ENCODE measurements around the gene ADORA1.

ADORA1 gene

DNA sequence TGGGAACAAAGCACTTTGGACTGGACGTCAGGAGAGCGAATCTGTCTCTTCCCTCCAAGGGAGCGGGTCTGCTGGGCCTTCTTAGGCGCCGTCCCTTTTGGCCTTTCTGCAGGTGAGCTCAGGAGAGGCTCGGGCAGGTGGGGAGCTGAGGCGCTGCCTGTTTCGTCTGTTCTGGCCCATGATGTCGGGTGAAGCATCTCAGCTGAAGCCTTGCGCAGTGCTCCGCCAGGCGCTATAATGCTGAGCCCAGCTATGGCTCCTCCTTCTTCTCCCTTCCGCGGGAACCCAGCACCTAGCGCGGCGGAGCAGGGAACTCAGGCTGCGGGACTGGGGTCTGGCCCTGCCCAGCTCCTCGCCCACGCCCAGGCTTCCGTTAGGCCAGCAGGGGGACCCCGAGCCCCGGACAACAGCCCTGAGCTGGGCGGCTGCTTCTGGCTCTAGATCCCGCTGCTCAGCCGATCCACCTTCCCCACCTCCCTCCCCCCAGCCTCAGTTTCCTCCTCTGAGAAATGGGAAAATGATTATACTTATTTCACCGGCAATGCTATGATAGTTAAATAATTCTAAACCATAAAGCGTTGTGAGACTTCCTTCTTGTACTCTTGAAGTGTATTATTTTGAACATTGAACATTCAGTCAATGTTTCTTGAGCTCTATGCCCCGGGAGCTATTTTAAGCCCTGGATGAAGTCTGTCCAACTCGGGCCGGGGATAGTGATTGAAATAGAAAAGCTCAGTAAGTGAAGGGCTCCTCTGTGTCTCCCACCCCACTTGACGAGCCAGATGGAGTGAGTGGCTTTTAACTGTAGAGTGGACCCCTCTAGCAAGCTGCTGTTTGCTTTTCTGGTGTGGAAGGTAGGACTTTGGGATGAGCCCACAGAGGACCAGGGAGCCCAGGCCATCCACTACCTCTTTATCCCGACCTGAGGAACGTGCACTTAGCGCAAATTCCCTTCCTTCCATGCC lies 9.6 kb upstream of the ADORA1 start:
- FAIRE-seq (peak; percentile 35), DNase-seq (ENCODE audit: insufficient read length, low spot score) (peak; percentile 75)
- TF ChIP-seq POLR2AphosphoS5 (IDR thresholded peaks at IDR 0.05; ENCODE audit: low read depth, low read length): no peak
- no peak for TF ChIP-seq SPI1 (IDR thresholded peaks at IDR 0.05; ENCODE audit: low read depth, low read length)
- TF ChIP-seq POU2F2 (IDR thresholded peaks at IDR 0.05; ENCODE audit: low read depth, low read length): no peak
- no peak for TF ChIP-seq TAF1 (IDR thresholded peaks at IDR 0.05; ENCODE audit: low read depth, low read length)
- TF ChIP-seq PAX5 (IDR thresholded peaks at IDR 0.05; ENCODE audit: insufficient read depth, low read length, severe bottlenecking): no peak
- TF ChIP-seq POLR2A (IDR thresholded peaks at IDR 0.05; ENCODE audit: low read depth, low read length): no peak

DNA sequence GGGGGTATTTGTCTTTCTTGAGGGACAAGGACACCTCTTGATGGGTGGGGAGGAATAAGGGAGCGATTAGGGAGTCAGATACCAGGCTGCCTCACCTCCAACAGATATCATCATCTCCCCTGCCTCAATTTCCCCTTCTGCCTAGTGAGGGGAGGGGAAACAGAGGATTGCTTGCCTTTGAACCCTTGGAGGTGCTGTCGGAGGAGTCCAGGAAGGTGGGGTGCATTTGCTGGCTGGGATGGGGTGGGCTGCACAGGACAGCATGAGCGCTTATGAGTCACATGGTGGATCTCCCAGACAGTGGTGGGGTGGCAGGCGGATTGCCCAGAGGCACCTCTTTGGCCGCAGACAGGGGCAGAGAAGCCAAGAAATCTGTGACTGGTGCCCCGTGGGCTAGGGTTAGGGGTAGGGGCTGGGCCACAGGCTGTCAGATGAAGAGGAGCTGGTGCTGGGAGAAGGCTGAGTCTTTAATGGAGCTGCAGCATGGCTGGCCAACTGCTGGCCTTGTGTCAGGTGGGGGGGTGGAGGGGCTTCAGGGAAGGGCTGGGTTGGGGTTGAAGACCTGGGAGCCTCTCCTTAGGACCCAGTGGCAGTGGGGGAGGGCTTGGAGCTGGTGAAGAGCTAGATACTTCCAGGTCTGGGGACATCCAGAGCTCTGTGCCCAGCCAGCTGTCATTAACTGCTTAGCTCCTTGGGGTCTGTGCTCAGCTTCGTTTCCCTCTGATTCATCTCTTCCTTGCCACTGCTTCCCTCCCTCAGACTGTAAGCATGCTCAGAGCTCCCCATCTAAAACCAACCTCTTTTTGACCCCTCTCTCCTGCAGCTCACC lies 7.0 kb upstream of the ADORA1 start:
- no peak for TF ChIP-seq POLR2AphosphoS5 (IDR thresholded peaks at IDR 0.05; ENCODE audit: low read depth, low read length)
- no peak for TF ChIP-seq TAF1 (IDR thresholded peaks at IDR 0.05; ENCODE audit: low read depth, low read length)
- TF ChIP-seq PAX5 (IDR thresholded peaks at IDR 0.05; ENCODE audit: insufficient read depth, low read length, severe bottlenecking): no peak
- no peak for TF ChIP-seq POLR2A (IDR thresholded peaks at IDR 0.05; ENCODE audit: low read depth, low read length)
- TF ChIP-seq SPI1 (IDR thresholded peaks at IDR 0.05; ENCODE audit: low read depth, low read length): no peak
- TF ChIP-seq POU2F2 (IDR thresholded peaks at IDR 0.05; ENCODE audit: low read depth, low read length): no peak
- FAIRE-seq: no peak
- DNase-seq (ENCODE audit: insufficient read length, low spot score): no peak

DNA sequence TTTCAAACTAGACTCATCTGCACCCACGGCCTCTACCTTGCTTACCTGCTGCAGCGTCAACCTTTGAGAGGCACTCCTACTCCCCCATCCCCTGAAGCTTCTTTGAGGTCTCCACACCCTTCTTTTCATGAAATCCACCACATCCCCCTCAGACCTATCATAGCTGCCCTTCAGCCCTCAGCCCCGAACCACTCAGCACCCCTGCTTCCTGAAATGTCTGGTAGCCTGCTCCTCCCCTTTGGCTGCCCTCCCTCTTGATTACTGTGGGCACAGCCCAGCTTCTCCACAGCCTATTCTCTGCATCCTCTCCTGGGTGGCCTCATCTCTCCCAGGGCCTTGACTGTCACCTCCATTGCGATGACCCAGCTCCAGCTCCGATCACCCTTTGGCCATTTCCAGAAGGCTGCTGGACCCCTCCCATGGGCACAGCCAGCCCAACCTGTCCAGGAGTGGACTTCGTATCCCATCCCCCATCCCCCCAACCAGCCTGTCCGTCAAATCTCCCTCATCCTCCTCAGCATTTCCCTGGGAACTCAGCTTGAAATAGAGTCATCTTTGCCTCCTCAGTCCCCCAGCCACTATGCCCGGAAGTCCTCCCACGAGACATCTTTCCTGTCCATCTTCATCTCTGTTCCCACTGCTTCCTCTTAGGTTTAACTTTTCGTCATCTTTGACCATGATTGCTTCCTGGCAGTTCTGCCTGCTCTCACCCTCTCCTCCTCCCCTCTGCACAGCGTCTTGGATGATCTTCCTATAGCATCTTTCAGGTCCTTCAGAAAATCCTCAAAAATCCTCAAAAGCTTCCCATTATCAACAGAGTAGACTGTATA lies 6.1 kb upstream of the ADORA1 start:
- FAIRE-seq (no peak), DNase-seq (ENCODE audit: insufficient read length, low spot score) (no peak)

DNA sequence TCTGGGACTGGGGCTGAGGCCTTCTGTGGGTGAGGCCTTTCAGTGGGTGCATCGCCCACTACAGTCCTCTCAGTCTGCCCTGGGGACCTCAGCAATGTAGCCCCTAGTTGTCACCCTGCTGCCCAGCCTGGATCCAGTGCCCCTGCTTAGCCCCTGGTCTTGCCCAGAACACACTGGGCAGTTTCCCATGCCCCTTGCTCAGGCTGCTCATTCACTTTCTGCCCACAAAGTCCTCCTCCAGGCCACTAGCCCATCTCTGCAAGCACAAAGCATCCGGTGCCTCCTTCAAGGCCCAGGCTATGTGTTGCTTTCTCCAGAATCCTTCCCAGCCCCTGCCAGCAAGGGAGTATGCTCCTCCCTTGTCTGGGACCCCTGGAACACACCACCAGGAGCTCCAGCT lies 5.4 kb upstream of the ADORA1 start:
- TF ChIP-seq POLR2AphosphoS5 (IDR thresholded peaks at IDR 0.05; ENCODE audit: low read depth, low read length) (no peak), POLR2A (IDR thresholded peaks at IDR 0.05; ENCODE audit: low read depth, low read length) (no peak), POU2F2 (IDR thresholded peaks at IDR 0.05; ENCODE audit: low read depth, low read length) (no peak), PAX5 (IDR thresholded peaks at IDR 0.05; ENCODE audit: insufficient read depth, low read length, severe bottlenecking) (no peak), TAF1 (IDR thresholded peaks at IDR 0.05; ENCODE audit: low read depth, low read length) (no peak), SPI1 (IDR thresholded peaks at IDR 0.05; ENCODE audit: low read depth, low read length) (no peak)
- no peak for FAIRE-seq
- no peak for DNase-seq (ENCODE audit: insufficient read length, low spot score)

More for the DNA sequence above, 6.1 kb upstream of the ADORA1 start:
- TF ChIP-seq SPI1 (IDR thresholded peaks at IDR 0.05; ENCODE audit: low read depth, low read length): no peak
- no peak for TF ChIP-seq POLR2AphosphoS5 (IDR thresholded peaks at IDR 0.05; ENCODE audit: low read depth, low read length)
- no peak for TF ChIP-seq PAX5 (IDR thresholded peaks at IDR 0.05; ENCODE audit: insufficient read depth, low read length, severe bottlenecking)

DNA sequence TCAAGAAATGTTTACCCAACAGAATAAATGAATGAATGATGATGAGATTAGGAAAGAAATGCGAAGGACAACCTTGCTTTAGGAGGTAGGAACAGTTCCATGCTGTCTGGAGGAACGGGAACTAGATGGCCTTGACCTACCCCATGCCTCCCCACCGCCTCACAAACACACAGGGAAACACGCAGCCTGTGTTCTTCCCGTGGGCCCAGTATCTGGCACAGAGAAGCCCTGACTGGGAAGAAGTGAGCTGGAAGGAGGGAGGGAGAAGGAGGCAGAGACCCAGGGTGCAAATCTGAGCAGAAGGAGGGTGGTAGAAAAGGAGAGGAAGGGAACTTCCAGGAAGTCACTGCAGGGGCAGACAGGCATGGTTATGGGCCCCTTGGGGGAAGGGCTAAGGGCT lies 3.5 kb upstream of the ADORA1 start:
- FAIRE-seq (no peak), DNase-seq (ENCODE audit: insufficient read length, low spot score) (no peak)

DNA sequence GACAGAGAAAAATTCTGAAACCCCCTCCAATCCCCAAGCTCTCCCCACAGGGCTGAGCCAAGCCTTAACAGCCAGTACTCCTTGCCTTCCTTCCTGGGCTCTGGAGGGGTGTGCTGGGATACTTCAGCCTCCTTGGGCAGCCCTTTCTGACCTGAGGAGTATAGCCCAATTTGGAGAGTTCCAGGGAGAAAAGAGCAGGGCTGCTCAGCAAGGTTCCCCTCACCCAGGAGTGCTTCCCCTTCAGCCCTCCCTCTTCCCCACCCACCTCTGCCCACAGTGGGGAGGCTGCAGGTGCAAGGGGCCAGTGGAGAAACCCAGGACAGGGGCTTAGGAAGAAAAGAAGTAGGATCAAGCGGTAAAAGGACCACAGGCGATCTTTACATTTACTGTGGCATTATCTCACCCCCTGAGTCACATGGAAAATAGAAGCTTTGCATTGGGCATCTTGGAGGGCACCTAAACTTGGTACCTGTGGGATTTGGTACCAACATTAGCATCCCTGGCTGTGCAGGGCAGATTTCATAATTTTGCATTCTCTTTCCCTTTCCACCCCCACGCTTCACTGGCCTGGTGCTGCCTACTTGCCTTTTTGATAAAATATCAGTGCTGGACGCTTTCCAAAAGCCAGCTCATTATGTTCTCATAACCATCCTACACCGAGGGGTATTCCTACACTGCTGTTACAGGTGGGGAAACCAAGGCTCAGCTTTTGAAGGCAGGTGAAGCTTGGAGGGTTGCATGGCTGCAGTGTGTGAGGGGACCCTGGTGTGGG lies 2.8 kb upstream of the ADORA1 start:
- DNase-seq (ENCODE audit: insufficient read length, low spot score) (no peak), FAIRE-seq (no peak)
- no peak for TF ChIP-seq TAF1 (IDR thresholded peaks at IDR 0.05; ENCODE audit: low read depth, low read length)
- no peak for TF ChIP-seq PAX5 (IDR thresholded peaks at IDR 0.05; ENCODE audit: insufficient read depth, low read length, severe bottlenecking)
- TF ChIP-seq SPI1 (IDR thresholded peaks at IDR 0.05; ENCODE audit: low read depth, low read length): no peak
- TF ChIP-seq POU2F2 (IDR thresholded peaks at IDR 0.05; ENCODE audit: low read depth, low read length): no peak
- TF ChIP-seq POLR2A (IDR thresholded peaks at IDR 0.05; ENCODE audit: low read depth, low read length): no peak
- TF ChIP-seq POLR2AphosphoS5 (IDR thresholded peaks at IDR 0.05; ENCODE audit: low read depth, low read length): no peak

More for the DNA sequence above, 3.5 kb upstream of the ADORA1 start:
- TF ChIP-seq PAX5 (IDR thresholded peaks at IDR 0.05; ENCODE audit: insufficient read depth, low read length, severe bottlenecking): no peak
- no peak for TF ChIP-seq POLR2AphosphoS5 (IDR thresholded peaks at IDR 0.05; ENCODE audit: low read depth, low read length)
- TF ChIP-seq SPI1 (IDR thresholded peaks at IDR 0.05; ENCODE audit: low read depth, low read length): no peak
- TF ChIP-seq POU2F2 (IDR thresholded peaks at IDR 0.05; ENCODE audit: low read depth, low read length): no peak
- no peak for TF ChIP-seq TAF1 (IDR thresholded peaks at IDR 0.05; ENCODE audit: low read depth, low read length)
- TF ChIP-seq POLR2A (IDR thresholded peaks at IDR 0.05; ENCODE audit: low read depth, low read length): no peak

DNA sequence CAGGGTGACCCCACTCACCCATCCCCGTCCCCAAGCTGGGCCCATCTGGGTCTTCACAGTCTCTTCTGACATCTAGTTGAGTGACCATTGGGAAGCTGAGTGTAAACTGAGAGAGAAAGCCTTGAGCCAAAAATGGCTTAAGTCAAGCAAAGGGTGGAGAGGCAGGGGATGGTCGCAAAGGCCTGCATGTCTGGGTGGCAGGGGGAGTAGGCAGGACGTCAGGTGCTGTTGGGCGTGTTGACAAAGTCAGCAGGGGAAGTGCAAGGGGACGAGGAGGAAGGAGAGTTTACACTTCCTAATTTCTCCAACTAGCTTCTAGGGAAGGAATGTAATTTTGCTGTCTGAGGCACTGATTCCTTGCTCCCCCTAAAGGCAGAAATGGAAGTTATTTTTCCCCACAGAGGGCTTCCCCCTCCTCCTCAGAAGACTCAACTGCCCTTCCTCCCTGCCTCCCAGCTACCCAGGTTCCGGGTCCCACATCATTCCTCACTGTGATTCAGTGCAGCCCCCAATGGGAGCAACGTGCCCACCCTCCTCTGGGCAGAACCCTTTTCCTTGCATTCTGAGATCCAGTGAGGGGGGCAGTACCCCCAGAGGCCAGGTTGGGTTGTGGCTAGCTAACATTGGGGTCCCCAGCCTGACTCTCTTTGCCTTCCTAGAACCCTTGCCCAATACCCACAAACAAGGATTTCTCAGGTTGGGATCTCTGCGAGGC lies 1.2 kb upstream of the ADORA1 start:
- DNase-seq (ENCODE audit: insufficient read length, low spot score) (no peak), FAIRE-seq (no peak)
- TF ChIP-seq POLR2AphosphoS5 (IDR thresholded peaks at IDR 0.05; ENCODE audit: low read depth, low read length): no peak
- no peak for TF ChIP-seq TAF1 (IDR thresholded peaks at IDR 0.05; ENCODE audit: low read depth, low read length)
- TF ChIP-seq PAX5 (IDR thresholded peaks at IDR 0.05; ENCODE audit: insufficient read depth, low read length, severe bottlenecking): no peak
- no peak for TF ChIP-seq POLR2A (IDR thresholded peaks at IDR 0.05; ENCODE audit: low read depth, low read length)
- TF ChIP-seq POU2F2 (IDR thresholded peaks at IDR 0.05; ENCODE audit: low read depth, low read length): no peak
- no peak for TF ChIP-seq SPI1 (IDR thresholded peaks at IDR 0.05; ENCODE audit: low read depth, low read length)
